Activated CD8-positive, alpha-beta memory T cell treated with anti-CD3 and anti-CD28 coated beads, Interleukin-2, amount 50 U/mL, for 1 hour (primary cell): Measurements from ENCODE around the gene CITED2.
A peak's percentile ranks its signal among the peaks of the same experiment; 100 is the strongest.

Source experiments
- DNase-seq: peaks from one replicate; pipeline ENCODE4 v3.0.0-alpha.2; 2020; ENCODE audit errors: extremely low read depth

Gene CITED2

GRCh38 chr6:139330826-139331500, 43.5 kb downstream of the CITED2 start:
- DNase-seq: no peak

GRCh38 chr6:139330306-139330705, 44.1 kb downstream of the CITED2 start:
- DNase-seq: no peak

- no peak for DNase-seq
Observed at GRCh38 chr6:139329224-139329623, 45.2 kb downstream of the CITED2 start.

- DNase-seq: no peak
Observed at GRCh38 chr6:139327038-139327437, 47.4 kb downstream of the CITED2 start.

GRCh38 chr6:139325686-139326085, 48.8 kb downstream of the CITED2 start:
- no peak for DNase-seq

GRCh38 chr6:139325125-139325524, 49.3 kb downstream of the CITED2 start:
- DNase-seq: no peak

- DNase-seq: no peak
Observed at GRCh38 chr6:139324301-139324555, 50.2 kb downstream of the CITED2 start.

- peak; percentile 83 for DNase-seq
Observed at GRCh38 chr6:139323511-139324300, 50.7 kb downstream of the CITED2 start.
